GM21367 (cell line): ENCODE data around the gene THOC1.

Experiments
- ATAC-seq: cut with Tn5 transposase; IDR thresholded peaks from one replicate; pipeline ENCODE4 v1.9.1; 2021; ENCODE audit not compliant: unreplicated experiment

The THOC1 gene

DNA sequence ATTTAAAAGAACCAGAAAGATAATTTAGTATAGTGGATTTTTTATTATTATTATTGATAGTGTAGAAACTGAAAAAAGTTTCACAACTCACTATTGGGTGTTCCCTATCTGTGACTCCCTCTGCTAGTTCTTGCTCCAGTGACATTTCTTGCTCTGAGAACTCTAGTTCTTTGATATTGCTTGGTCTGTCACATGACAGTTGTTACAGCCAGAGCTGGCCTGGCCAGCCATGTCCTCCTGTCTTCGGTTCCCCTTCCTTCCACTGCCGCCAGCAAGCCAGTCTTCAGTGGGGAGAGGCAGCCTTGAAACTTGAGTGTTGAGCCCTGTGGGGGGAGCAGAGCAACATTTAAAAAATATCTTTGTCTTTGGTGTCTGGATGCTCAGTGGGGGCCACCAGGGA lies 7.6 kb upstream of the THOC1 start:
- no peak for ATAC-seq

DNA sequence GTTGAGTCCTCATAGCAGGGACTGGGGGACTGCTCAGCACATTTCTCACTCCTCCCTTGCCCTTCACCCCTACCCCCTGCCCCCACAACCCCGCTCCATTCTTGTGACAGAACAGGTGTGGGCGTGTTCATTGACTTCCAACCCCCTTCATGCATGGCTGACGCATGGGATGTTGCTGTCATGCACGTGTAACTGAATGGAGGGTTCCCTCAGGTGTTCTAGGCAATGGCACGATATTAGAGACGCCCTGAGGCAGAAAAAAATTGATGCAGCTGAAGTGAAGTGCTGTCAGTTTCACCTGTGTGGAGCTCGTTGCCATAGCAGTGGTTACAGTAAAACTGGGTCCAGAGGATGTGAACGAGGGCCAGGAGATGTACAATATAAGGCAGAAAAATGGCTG lies 6.5 kb upstream of the THOC1 start:
- ATAC-seq, result no peak

DNA sequence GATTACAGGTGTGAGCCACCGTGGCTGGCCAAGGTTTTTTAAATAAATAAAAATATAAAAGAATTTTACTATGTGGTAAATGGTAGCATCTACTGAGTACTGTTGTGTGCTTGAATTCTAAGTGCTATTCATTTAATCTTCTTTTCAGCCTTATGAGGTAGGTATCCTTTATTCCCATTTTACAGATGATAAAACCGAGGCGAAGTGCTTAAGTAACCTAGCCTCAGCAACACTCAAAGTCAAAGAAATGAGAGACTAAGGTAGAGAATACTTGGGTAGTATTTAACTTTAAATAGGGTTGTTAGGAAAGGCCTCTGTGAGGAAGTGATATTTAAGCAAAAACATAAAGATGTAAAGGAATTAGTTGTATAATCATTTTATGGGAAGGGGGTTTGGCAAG lies 5.7 kb upstream of the THOC1 start:
- ATAC-seq, result no peak

DNA sequence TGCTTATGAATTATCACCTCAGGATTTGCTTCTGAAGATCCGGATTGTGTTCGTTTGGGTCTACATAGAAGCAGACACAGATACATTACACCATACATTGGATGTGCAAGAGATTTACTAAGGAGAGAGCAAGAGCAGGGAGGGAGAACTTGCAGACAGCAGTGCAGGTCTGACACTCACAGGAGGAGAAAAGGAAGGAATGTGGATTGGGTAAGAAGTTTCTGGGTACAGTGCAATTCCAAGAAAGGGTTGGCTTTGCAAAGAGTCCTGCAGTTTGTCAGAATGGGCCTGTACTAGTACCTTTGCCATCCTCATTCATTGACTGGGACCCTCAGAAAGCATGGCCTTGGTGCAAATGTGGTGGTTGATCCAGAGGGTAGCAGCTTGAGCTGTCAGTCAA lies 4.8 kb upstream of the THOC1 start:
- ATAC-seq, result no peak

DNA sequence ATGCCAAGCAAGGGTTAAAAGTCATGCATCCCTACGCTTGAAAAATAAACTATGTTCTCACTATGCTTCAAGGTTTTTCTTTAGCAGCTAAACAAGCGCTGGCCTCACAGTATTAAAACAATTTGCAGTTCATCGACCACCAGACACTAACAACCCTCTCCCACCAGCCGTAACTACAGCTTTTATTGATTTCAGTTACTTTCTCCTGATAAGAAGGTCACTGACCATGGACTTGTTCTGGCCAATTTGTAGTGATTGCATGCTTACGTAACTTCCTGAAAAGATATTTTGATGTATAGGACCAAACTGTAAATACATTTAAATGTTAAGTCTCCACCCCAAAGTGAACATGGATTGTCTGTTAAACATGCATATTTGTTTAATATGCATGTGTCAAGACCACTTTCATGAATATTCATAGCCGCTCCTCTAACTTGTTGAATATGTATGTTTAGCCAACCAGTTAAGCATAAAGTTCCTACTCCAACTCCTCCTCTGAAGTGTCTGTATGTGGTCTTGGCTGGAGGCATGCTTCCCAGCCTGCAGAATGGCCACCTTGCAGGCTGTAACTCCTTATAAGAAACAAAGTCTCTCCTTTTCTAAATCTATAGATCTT lies 1.7 kb upstream of the THOC1 start:
- no peak for ATAC-seq

DNA sequence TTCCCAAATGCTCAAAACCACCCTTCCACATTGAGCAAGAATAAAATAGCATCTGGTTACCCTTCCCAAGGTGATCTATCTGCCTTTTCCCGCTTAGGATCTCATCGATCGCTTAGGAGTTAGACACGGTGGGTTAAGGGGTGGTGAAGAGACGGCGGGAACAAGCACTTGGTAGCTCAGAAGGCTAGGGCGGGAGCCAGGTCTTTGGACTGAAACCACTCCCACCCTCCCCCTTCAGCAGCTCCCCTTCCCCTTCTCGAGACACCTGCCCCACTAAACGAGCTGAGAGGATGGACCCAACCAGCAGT lies 513 bp downstream of the THOC1 start:
- ATAC-seq, result peak; percentile 16

DNA sequence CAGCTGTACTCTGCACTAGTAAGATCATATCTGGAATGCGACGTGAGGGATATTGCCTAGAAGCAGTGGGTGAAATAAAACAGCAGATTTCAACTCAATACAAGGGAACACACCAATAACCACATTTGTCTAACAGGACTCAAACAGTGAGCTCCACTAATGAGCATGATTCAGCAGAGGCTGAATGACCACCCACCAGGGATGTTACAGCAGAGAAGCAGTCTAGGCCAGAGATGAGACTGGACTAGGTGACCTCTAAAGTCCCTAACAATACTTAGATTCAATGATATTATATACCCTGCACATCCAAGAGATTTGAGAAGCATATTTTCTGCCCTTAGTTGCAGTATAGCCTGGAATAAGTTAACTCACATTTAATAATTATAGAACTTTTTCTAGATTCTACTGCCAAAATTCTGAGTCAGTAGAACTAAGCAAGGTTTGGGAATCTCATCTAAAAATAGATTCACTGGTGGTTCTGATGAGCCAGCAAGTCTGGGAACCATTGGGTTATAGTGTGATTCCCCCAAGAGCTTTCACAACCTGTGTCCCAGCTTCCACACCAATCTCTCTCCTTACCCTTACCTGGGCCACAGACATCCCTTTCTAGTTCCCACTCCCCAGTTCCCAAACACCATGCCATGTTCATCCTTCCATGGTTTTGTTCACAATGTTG lies 6.3 kb downstream of the THOC1 start:
- ATAC-seq, result no peak

DNA sequence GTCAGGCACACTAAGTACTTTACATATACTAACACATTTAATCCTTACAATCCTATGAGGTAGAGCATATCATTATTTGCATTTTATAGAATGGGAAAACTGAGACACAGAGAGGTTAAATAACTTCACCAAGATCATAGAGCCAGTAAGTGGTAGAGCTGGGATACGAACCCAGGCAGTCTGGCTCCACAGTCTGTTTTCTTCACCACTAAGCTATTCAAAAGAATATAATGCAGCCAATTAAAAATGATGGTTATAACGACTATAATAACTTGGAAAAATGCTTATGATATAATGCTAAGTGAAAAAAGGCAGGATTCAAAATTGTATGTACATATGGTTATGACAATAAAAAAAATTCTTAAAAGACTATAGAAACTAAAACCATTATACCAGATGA lies 7.3 kb downstream of the THOC1 start:
- no peak for ATAC-seq

DNA sequence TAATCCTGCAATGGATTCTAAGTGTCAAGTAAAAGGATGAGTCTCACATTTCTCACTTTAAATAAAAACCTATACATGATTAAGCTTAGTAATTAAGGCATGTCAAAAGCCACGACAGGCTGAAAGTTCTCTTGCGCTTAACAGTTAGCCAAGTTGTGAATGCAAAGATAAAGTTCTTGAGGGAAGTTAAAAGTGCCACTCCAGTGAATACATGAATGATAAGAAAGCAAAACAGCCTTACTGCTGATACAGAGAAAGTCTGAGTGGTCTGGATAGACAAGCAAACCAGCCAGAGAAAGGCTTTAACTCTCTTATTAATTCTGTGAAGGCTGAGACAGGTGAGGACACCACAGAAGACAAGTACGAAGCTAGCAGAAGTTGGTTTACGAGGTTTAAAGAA lies 12.7 kb downstream of the THOC1 start:
- ATAC-seq, result no peak

DNA sequence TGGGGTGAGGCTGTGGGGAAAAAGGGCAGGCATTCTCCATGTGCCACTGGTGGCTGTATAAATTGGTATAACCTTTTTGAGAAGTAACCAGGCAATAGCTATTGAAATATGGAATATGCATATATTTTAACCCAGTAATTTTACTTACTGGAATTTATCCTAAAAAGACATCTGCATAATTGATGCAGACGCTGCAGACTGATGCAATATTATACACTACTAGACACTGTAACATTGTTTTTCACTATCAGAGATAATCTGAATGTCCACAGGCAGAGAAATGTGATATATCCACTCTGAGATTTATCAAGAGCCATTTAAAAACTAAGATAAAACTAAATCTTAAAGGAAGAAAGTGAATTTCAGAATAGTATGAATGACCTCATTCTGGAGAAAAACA lies 14.7 kb downstream of the THOC1 start:
- ATAC-seq, result no peak

DNA sequence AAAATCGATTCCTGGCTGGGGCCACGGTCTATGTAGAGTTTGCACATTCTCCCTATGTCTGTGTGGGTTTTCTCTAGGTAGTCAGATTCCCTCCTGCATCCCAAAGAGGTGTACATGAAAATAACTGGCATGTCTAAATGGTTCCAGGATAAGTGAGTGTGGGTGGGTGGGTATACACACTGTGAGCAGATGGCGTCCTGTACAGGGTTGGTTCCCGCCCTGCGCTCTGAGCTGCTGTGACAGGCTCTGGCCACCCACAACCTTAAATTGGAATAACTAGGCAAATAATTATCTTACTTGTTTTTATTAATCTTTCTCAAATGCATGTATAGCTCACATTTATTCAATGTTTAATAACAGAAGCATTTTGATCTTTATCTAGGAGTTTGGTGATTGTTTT lies 16.3 kb downstream of the THOC1 start:
- no peak for ATAC-seq

DNA sequence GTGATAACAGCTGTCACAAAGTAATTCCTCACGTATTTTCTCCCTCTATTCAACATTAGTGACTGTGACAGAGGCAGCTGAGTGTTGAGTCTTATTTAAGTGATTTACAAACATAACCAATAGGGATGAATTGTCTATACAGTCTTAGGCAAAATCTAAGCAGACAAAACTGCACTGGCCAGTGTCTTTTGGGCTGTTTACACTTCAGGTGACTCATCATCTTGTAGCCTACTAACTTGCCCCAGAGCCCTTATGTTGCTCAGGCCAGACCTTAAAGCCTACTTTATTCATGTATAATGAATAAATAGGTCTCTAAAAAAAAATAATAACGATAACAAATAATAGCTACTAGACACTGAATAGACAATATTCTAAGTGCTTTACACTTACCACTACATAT lies 17.2 kb downstream of the THOC1 start:
- no peak for ATAC-seq

DNA sequence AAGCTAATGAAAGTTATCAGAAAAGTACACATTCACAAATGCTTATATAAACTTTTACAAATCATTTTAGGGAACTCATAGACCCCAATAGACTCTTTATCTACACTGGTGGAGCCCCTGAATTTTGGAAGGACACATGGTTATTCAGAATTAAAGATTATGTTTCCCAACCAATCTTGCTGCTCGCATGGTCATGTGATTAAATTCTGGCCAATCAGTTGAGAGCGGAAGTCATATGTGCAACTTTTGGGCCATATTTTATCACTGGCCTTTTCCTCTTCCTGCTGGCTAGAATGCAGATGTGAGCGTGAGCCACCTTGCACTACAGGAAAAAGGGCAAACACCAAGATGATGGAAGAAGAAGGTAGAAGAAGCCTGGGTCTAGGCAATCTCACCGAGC lies 19.8 kb downstream of the THOC1 start:
- ATAC-seq, result no peak

DNA sequence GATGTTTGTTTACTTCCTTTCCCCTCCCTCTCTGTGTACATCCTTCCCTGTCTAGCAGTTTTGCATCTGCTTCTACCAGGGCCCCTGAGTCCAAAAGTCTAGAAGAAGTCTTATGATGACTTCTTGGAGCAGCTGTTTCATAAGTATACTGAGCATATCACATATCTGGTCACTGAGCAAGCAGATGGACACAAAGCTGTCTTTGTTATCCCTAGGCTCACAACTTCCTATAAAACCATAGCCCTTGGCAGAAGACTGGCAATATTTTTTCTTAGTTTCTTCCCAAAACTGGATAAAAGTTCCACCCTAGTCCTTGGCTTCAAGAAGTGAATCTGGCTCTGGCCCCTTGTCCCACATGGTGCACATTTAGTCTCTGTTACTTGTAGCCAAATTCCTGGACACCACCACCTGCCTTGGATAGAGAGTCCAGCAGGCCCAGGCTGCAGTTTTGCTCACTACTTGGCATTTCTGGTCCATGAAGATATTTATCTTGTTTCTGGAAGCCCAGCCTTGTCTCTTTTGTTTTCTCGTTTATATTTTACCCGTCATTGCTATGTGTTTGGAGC lies 22.5 kb downstream of the THOC1 start:
- ATAC-seq, result no peak

DNA sequence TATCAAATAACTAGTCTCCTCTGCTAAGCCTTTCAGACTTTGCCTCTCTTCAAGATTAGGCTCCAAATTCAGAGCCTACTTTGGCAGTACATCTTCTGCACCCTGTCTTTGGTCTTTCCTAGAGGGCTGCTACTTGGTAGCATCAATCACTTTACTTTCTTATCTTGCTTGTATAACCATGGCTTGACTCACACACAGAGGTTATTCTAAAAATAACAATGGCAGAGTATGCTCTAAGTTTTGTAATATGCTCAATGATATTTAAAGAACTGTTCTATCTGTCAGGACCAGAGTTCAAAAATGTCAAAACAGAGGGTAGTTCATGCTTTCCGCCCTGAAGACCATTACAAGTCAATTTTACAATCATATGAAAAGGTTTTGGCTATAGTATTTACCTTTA lies 27.7 kb downstream of the THOC1 start:
- ATAC-seq, result no peak

DNA sequence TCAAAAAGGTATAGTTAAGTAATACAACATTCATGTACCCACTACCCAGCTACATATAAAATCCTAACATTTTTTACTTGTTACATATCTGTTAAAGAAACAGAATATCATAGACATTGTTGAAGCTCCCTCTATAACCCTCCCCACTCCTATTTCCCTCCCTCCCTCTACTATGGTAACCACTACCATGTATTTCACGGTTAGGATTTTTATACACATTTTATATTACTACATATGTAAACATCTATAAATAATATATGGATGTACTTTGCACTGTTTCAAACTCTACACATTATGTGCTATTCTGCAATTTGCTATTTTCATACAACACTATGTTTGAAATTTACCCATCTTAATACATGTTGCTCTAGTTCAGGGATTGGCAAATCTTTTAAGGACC lies 36.3 kb downstream of the THOC1 start:
- ATAC-seq, result no peak

DNA sequence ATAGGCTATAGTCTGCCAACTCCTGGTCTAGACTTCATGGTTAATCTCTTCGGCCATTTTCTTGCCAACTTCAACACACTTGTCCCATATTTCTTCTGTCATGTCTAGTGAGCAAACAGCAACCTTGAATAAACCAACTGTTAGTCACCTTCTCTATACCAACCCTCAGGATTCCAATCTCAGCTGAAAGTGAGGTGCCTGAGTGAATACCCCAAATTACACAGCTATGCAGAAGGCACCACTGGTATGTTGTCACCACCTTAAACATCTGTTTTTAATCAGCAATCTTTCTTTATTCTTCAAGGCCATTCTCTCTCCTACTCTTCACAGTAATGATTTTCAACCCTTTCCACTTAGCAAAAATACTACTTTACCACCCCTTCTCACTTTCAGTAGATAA lies 39.3 kb downstream of the THOC1 start:
- ATAC-seq, result no peak

DNA sequence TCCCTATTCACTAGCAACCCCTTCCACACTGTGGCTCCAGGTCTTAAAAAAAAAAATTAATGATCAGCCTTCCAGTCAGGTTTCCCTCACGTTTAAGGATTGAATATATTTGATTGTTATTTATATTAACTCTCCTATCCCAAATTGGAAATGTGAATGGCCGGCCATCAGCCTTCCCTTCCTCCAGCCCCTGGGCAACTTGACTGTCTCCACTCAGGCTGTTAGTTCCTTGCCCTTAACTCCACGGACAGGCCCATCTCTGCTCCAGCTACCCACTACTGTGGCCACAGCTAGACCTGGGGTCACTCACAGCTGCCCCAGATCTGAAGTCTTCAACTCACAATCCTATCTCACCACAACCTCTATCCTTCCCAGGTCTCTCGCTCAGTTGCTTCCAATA lies 39.9 kb downstream of the THOC1 start:
- no peak for ATAC-seq

DNA sequence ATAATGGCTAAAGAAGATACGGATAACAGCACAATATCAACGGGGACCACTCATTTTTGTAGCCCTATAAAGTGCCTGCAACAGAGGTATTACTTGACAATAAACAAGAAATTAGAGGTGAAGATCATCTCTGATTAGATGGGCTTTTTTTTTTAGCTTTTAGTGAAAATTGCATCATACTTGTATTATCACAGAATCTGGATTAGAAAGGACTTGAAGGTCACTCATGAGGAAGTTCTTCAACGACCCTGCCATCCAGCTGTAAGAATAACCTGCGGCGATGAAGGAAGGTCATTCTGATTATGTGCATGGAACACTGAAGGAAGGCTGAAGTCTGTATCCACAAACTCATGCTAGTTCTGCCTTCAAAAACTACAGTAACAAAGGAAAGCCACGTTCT lies 40.5 kb downstream of the THOC1 start:
- ATAC-seq, result no peak

DNA sequence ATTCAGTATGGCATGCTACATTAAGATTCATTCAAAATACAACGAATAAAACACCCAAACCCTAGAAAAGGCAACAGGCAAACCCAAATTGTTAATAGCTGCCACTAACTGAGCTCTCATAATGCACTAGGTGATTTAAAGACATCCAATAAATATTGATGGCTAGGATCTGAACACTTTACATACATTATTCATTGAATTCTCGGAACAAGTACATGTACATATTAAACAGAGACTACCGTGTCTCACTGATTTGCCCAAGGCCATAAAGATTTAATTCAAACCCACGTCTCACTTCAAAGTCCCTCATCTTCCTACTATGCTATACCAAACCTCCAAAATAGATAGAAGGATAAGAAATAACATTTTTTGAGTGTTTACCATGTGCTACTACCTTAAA lies 42.1 kb downstream of the THOC1 start:
- no peak for ATAC-seq

DNA sequence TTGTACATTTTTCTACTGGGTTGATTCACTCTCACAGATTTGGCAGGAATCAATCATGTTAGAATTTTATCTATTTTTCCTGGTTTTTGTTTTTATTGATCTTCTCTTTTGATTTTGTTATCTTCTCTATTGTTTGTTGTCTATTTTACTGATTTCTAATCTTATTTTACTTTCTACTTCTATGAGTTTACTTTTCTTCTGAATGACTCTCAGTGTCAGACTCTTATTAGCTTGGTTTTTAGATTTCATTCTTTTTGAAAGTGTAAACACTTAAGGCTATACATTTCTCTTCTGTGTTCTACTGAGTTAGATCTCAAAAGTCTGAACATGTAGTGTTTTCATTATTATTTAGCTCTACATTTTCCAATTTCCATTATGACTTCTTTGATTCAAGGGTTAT lies 47.1 kb downstream of the THOC1 start:
- ATAC-seq, result no peak

DNA sequence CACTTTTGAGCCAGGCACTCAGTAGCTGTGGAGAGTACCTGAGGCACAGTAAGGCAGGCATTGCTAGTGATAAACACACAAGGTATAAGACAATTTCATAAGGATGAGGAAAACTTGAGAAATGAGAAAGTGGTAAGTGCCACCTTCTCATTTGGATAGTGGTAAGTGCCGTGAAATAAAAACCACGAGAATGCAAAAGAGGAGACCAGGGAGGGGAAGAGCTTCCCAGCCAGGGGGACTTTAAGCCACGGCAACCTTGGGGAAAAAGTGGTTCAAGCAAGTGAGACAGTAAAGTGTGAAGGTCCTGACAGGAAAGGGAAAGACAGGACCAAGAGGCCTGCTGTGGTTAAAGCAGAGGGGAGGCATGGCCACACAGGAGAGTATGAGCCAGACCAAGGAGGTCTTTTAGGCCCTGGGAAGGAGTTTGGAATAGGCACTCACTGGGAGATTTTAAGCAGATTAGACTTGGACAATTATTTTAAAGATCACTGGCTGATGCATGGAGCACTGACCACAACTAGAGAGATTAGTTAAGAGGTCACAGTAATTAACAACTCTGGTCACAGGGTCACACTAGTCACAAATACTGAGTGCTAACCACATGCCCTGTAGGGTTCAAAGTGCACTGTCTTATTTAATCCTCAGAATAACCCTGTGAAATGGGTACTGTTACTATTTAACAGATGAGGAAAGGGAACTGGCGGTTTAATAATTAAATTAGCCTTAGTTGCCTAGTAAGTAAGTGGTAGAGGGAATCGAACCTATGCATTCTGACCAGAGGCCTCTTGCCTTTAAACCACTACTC lies 50.1 kb downstream of the THOC1 start:
- no peak for ATAC-seq
